Fibroblast of lung (primary cell): ENCODE measurements around the gene TNFRSF11A. TPM values are rescaled to one million over a fixed set of nuclear protein-coding genes. Genes with fewer than 3 reads are reported as not detected.

Experiments
- DNase-seq, 2 donors: peaks; one replicate each; pipeline versions ENCODE4 v3.0.0 to v3.0.0-alpha.2; 2010; ENCODE audit warnings: low read depth in 2 of 2
- H2AFZ ChIP-seq: 2 replicates; pipeline ENCODE4 v1.5.1; 2012; ENCODE audit warnings: low read length, control low read depth, inconsistent platforms
- H3K27ac ChIP-seq: 2 replicates; pipeline ENCODE4 v1.5.1; 2011; ENCODE audit warnings: low read length, control low read depth; ENCODE audit not compliant: insufficient read depth
- H3K27me3 ChIP-seq: 2 replicates; pipeline ENCODE4 v1.5.1; 2011; ENCODE audit warnings: mild to moderate bottlenecking, low read length; ENCODE audit not compliant: control insufficient read depth, insufficient read depth
- H3K36me3 ChIP-seq: 2 replicates; pipeline ENCODE4 v1.5.1; 2011; ENCODE audit warnings: low read length; ENCODE audit not compliant: control insufficient read depth, insufficient read depth
- H3K4me1 ChIP-seq: 2 replicates; pipeline ENCODE4 v1.5.1; 2011; ENCODE audit warnings: low read length; ENCODE audit not compliant: control insufficient read depth, insufficient read depth; ENCODE audit errors: extremely low read depth
- H3K4me2 ChIP-seq: 2 replicates; pipeline ENCODE4 v1.5.1; 2011; ENCODE audit warnings: low read length, control low read depth; ENCODE audit not compliant: insufficient read depth; ENCODE audit errors: extremely low read depth
- H3K4me3 ChIP-seq, 4 experiments: fragments of 200-600 bp in 1 of 4; sonication (generic) in 1 of 4; replicated peaks in 1 of 4; 2 replicates each; pipeline ENCODE4 v1.5.1; 2011 to 2016; ENCODE audit warnings: low read length in 4 of 4, low read depth in 3 of 4, mild to moderate bottlenecking in 3 of 4, control low read depth in 2 of 4, inconsistent platforms in 1 of 4, mixed read lengths in 1 of 4; ENCODE audit not compliant: insufficient read depth in 1 of 4; ENCODE audit errors: control extremely low read depth in 1 of 4
- H3K79me2 ChIP-seq: 2 replicates; pipeline ENCODE4 v1.5.1; 2012; ENCODE audit warnings: mild to moderate bottlenecking, low read length, inconsistent platforms; ENCODE audit not compliant: control insufficient read depth, insufficient read depth
- H3K9ac ChIP-seq: 2 replicates; pipeline ENCODE4 v1.5.1; 2011; ENCODE audit warnings: mild to moderate bottlenecking, low read length, control low read depth; ENCODE audit not compliant: insufficient read depth
- H3K9me3 ChIP-seq: 2 replicates; pipeline ENCODE4 v1.5.1; 2012; ENCODE audit warnings: low read depth, low read length; ENCODE audit not compliant: control insufficient read depth, insufficient read depth
- H4K20me1 ChIP-seq: 2 replicates; pipeline ENCODE4 v1.5.1; 2011; ENCODE audit warnings: low read length; ENCODE audit not compliant: control insufficient read depth, insufficient read depth; ENCODE audit errors: extremely low read depth
- CTCF ChIP-seq, 2 donors: IDR thresholded peaks in 1 of 2; conservative IDR thresholded peaks in 1 of 2; 1 replicate in 1 of 2; 2 replicates in 1 of 2; pipeline ENCODE4 v1.5.1; 2011 to 2012; ENCODE audit warnings: low read length in 2 of 2, control low read depth in 1 of 2, inconsistent platforms in 1 of 2, low read depth in 1 of 2, mild to moderate bottlenecking in 1 of 2
- EZH2 ChIP-seq: IDR thresholded peaks from 2 replicates; pipeline ENCODE4 v1.5.1; 2012; ENCODE audit warnings: low read length, control low read depth, mild to moderate bottlenecking; ENCODE audit errors: missing control alignments
- polyA plus RNA-seq, 2 donors: library from polyadenylated mRNA; depleted of rRNA in 1 of 2; stranded (reverse) in 1 of 2; unstranded in 1 of 2; fragments of >200 nt; gene quantifications; 2 replicates each; pipeline ENCODE4 v1.2.1, GENCODE V29; 2011 to 2012; ENCODE audit warnings: missing spikeins in 1 of 2
- total RNA-seq: library from RNA; depleted of rRNA; stranded (reverse); fragments of >200 nt; gene quantifications from 2 replicates; pipeline ENCODE4 v1.2.1, GENCODE V29; 2014

The TNFRSF11A gene
- total and polyA plus RNA-seq, 2 donors (not counting 1 experiment from before 2014, with no cell fraction given): 0.11 to 0.66 TPM

- Histone ChIP-seq H3K79me2 (no peaks in the 10 kb centered on the region), H3K27me3 (peaks cover 7% of the 10 kb centered on the region), H3K9ac (no peak overlapping the region), H3K27ac (no peak overlapping the region), H3K4me1 (no peaks in the 10 kb centered on the region), H2AFZ (no peak overlapping the region), H3K9me3 (no peaks in the 10 kb centered on the region), H3K36me3 (no peaks in the 10 kb centered on the region), H3K4me3 (no peak overlapping the region), H3K4me2 (no peak overlapping the region), H4K20me1 (no peaks in the 10 kb centered on the region)
- no peak for DNase-seq
- TF ChIP-seq CTCF (conservative IDR thresholded peaks at IDR 0.05 in 1 of 2, IDR thresholded peaks at IDR 0.05 in 1 of 2; ENCODE audit: low read depth in 1 of 2, low read length in 2 of 2): no peak
- no peak for TF ChIP-seq EZH2
Measured at GRCh38 chr18:62348474-62348873, 23.4 kb downstream of the TNFRSF11A start.

GRCh38 chr18:62353170-62353569 lies 28.1 kb downstream of the TNFRSF11A start:
- Histone ChIP-seq H3K4me2 (no peak overlapping the region), H4K20me1 (no peaks in the 10 kb centered on the region), H3K27ac (no peak overlapping the region), H3K9ac (no peak overlapping the region), H3K36me3 (no peaks in the 10 kb centered on the region), H3K4me3 (no peak overlapping the region), H3K27me3 (no peaks in the 10 kb centered on the region), H3K9me3 (no peaks in the 10 kb centered on the region), H2AFZ (no peak overlapping the region), H3K4me1 (no peaks in the 10 kb centered on the region), H3K79me2 (no peaks in the 10 kb centered on the region)
- no peak for DNase-seq
- TF ChIP-seq EZH2: no peak
- TF ChIP-seq CTCF (conservative IDR thresholded peaks at IDR 0.05 in 1 of 2, IDR thresholded peaks at IDR 0.05 in 1 of 2; ENCODE audit: low read depth in 1 of 2, low read length in 2 of 2): no peak

- no peak overlapping the region for H3K4me2 ChIP-seq
- no peak overlapping the region for H3K4me3 ChIP-seq
- no peak overlapping the region for H3K27ac ChIP-seq
- H3K79me2 ChIP-seq: no peaks in the 10 kb centered on the region
- TF ChIP-seq EZH2 (no peak), CTCF (conservative IDR thresholded peaks at IDR 0.05 in 1 of 2, IDR thresholded peaks at IDR 0.05 in 1 of 2; ENCODE audit: low read depth in 1 of 2, low read length in 2 of 2) (no peak)
- H2AFZ ChIP-seq: no peak overlapping the region
- H3K9ac ChIP-seq: no peak overlapping the region
- H3K27me3 ChIP-seq: no peaks in the 10 kb centered on the region
- DNase-seq: no peak
- no peaks in the 10 kb centered on the region for H3K36me3 ChIP-seq
- H4K20me1 ChIP-seq: no peaks in the 10 kb centered on the region
- H3K9me3 ChIP-seq: no peaks in the 10 kb centered on the region
- H3K4me1 ChIP-seq: no peaks in the 10 kb centered on the region
Measured at GRCh38 chr18:62354151-62354550, 29.0 kb downstream of the TNFRSF11A start.
